ENCODE measurements around the gene TEKTIP1. TPM values are rescaled to one million over a fixed set of nuclear protein-coding genes. Genes with fewer than 3 reads are reported as not detected.
A peak's percentile ranks its signal among the peaks of the same experiment; 100 is the strongest.

The TEKTIP1 gene
- total RNA-seq, 1 experiment from 2014 or later, result 1.3 TPM

DNA sequence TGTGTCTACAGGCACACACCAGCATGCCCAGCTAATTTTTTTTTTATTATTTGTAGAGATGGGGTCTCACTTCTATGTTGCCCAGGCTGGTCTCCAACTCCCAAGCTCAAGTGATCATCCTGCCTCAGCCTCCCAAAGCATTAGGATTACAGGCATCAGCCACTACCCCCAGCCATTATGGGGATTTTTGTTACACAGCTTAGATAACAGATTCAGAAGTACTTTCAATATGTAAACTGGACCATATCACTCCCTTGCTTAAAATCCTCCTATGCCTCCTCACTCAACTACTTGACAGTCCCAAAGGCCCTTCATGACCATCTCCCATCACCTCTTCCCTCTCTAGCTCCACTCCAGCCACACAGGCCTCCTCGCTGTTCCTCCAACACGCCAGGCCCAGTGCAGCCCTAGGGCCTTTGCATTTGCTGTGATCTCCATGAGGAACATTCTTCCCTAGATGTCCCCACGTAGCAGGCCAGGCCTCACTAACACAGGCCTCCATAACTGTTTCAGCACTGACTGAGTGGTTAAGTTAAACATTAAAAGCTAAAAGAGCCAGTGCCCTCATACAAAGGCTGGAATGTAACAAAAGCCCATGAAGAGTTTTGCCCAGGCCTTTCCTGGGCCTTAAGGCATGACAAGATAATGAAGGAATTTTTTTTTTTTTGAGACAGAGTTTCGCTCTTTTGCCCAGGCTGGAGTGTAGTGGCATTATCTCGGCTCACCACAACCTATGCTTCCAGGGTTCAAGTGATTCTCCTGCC is 41.0 kb upstream of the TEKTIP1 start:
- Histone ChIP-seq H2BK15ac (ENCODE audit: low read depth, low read length) (no peak overlapping the region), H3K18ac (ENCODE audit: insufficient read length, low read depth, low read length) (no peak overlapping the region), H2BK20ac (ENCODE audit: low read depth, low read length, poor library complexity, severe bottlenecking) (no peak overlapping the region), H2AK5ac (ENCODE audit: insufficient read length, low read length) (no peak overlapping the region), H2BK120ac (ENCODE audit: low read depth, low read length, poor library complexity, severe bottlenecking) (no peak overlapping the region), H3K56ac (ENCODE audit: insufficient read length, low read depth, low read length) (no peak overlapping the region), H3K9me3 (ENCODE audit: control insufficient read depth, low read depth, low read length) (no peaks in the 10 kb centered on the region), H2BK12ac (ENCODE audit: insufficient read length, low read depth, low read length) (no peak overlapping the region), H3T11ph (ENCODE audit: low read length) (no peak overlapping the region), H2AFZ (ENCODE audit: low read length) (no peak overlapping the region), H3K23me2 (ENCODE audit: insufficient read length, low read depth, low read length, poor library complexity, severe bottlenecking) (peaks cover 6% of the 10 kb centered on the region), H4K5ac (ENCODE audit: insufficient read length, low read depth, low read length) (no peak overlapping the region), H3K23ac (ENCODE audit: insufficient read length, low read depth, low read length) (no peak overlapping the region), H3K79me2 (ENCODE audit: insufficient read depth, low read length) (peaks cover 10% of the 10 kb centered on the region), H4K8ac (replicated peaks; ENCODE audit: insufficient read length, low read depth, low read length) (no peak overlapping the region), H3K4me2 (ENCODE audit: insufficient read depth, insufficient read length, low read length) (no peak overlapping the region), H3K79me1 (ENCODE audit: insufficient read depth, low read depth, low read length, poor library complexity, severe bottlenecking) (no peaks in the 10 kb centered on the region), H4K20me1 (ENCODE audit: control insufficient read depth, insufficient read depth, insufficient read length) (no peaks in the 10 kb centered on the region), H3K4me1 (ENCODE audit: insufficient read depth, low read length) (no peaks in the 10 kb centered on the region), H3K27ac (ENCODE audit: insufficient read length, low read depth, low read length) (no peak overlapping the region), H3K9ac (ENCODE audit: extremely low read depth, insufficient read length, low read length) (no peak overlapping the region), H3K4ac (ENCODE audit: low read depth, low read length) (no peak overlapping the region), H3K14ac (ENCODE audit: insufficient read depth, low read length) (no peak overlapping the region), H3K27me3 (ENCODE audit: insufficient read depth, low read length) (no peaks in the 10 kb centered on the region), H2BK5ac (ENCODE audit: insufficient read length, low read length) (no peak overlapping the region), H4K91ac (ENCODE audit: insufficient read length, low read depth, low read length) (no peak overlapping the region)
- TF ChIP-seq, protein P1, sequence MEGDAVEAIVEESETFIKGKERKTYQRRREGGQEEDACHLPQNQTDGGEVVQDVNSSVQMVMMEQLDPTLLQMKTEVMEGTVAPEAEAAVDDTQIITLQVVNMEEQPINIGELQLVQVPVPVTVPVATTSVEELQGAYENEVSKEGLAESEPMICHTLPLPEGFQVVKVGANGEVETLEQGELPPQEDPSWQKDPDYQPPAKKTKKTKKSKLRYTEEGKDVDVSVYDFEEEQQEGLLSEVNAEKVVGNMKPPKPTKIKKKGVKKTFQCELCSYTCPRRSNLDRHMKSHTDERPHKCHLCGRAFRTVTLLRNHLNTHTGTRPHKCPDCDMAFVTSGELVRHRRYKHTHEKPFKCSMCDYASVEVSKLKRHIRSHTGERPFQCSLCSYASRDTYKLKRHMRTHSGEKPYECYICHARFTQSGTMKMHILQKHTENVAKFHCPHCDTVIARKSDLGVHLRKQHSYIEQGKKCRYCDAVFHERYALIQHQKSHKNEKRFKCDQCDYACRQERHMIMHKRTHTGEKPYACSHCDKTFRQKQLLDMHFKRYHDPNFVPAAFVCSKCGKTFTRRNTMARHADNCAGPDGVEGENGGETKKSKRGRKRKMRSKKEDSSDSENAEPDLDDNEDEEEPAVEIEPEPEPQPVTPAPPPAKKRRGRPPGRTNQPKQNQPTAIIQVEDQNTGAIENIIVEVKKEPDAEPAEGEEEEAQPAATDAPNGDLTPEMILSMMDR (conservative IDR thresholded peaks at IDR 0.05), result no peak
- H3K9me3 Mint-ChIP-seq, result no peaks in the 10 kb centered on the region; a peak in 1 of 5 replicates
- peaks cover 7 to 10% of the 10 kb centered on the region in 2 experiments for H3K4me1 Mint-ChIP-seq
- no peak overlapping the region for H3K27ac Mint-ChIP-seq
- WGBS (ENCODE audit: extremely low coverage, insufficient read length, low lambda C conversion rate), result no CpG with 5 or more reads among the region's 5 CpGs
- H3K4me3 Mint-ChIP-seq, result peak overlapping the region in 1 of 2 experiments; percentile 17; a peak in 1 of 5 replicates
- DNase-seq, result no peak
- H3K36me3 Mint-ChIP-seq (ENCODE audit: insufficient read depth in 1 of 3, low read depth in 3 of 3), result peaks cover 17 to 43% (median 36%) of the 10 kb centered on the region in 3 experiments; a peak in 6 of 7 replicates
- H3K27me3 Mint-ChIP-seq (ENCODE audit: low read depth), result no peaks in the 10 kb centered on the region
